ENCODE data around the gene ABCD1. TPM values are rescaled to one million over a fixed set of nuclear protein-coding genes. Genes with fewer than 3 reads are reported as not detected.
"Not testable (repeated sequence)": the region's sequence is repeated elsewhere in the genome, so short reads cannot be mapped to it uniquely, and the experiment has no call there.

Gene ABCD1
- total RNA-seq, 6 experiments from 2014 or later: 12.9 to 18.9 (median 14.5) TPM

DNA sequence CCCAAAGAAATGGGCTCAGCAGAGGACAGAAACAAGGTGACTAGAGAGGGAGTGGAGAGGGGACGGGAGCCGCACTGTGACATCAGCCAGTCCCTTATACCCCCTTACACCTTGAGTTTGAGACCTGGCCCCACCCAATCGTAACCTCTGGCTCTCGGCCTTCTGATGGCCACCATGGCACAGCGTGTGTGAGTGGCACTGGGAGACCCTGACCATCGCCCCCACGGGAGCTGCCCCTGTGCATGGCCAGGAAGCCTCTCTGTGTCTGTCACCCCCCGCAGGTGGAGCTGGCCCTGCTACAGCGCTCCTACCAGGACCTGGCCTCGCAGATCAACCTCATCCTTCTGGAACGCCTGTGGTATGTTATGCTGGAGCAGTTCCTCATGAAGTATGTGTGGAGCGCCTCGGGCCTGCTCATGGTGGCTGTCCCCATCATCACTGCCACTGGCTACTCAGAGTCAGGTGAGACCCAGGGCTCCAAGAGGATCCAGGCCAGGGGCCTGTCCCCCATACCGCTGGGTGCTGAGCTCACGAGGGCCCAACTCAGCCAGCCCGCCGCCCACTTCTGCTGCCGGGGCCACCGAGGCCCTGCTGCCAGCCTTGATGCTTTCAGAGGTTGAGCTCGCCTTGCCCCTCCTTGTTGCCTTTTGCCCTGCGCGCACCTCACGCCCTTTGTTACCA is 4.4 kb downstream of the ABCD1 start:
- Mint-ChIP-seq H3K4me1 (ENCODE audit: low read depth) (peaks cover 25% of the 10 kb centered on the region), H3K9me3 (peaks cover 7% of the 10 kb centered on the region; the same call in 1 of the 2 replicates), H3K27ac (no peak overlapping the region), H3K4me3 (no peak overlapping the region), H3K27me3 (ENCODE audit: insufficient read depth) (no peaks in the 10 kb centered on the region), H3K36me3 (ENCODE audit: low read depth) (peaks cover 18% of the 10 kb centered on the region)
- no peak for DNase-seq
- TF ChIP-seq, protein P1, sequence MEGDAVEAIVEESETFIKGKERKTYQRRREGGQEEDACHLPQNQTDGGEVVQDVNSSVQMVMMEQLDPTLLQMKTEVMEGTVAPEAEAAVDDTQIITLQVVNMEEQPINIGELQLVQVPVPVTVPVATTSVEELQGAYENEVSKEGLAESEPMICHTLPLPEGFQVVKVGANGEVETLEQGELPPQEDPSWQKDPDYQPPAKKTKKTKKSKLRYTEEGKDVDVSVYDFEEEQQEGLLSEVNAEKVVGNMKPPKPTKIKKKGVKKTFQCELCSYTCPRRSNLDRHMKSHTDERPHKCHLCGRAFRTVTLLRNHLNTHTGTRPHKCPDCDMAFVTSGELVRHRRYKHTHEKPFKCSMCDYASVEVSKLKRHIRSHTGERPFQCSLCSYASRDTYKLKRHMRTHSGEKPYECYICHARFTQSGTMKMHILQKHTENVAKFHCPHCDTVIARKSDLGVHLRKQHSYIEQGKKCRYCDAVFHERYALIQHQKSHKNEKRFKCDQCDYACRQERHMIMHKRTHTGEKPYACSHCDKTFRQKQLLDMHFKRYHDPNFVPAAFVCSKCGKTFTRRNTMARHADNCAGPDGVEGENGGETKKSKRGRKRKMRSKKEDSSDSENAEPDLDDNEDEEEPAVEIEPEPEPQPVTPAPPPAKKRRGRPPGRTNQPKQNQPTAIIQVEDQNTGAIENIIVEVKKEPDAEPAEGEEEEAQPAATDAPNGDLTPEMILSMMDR (IDR thresholded peaks at IDR 0.05): no peak

DNA sequence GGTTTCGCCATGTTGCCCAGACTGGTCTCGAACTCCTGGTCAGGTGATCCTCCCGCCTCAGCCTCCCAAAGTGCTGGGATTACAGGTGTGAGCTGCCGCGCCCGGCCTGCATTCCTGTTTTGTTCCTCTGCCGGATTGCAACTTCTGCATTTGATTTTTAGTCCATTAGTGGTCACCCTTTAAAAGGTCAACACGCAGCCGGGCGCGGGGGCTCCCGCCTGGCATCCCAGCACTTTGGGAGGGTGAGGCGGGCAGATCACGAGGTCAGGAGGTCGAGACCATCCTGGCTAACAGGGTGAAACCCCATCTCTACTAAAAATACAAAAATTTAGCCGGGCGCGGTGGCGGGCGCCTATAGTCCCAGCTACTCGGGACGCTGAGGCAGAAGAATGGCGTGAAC is 5.5 kb downstream of the ABCD1 start:
- Mint-ChIP-seq H3K36me3 (ENCODE audit: low read depth) (peaks cover 18% of the 10 kb centered on the region), H3K4me1 (ENCODE audit: low read depth) (peaks cover 25% of the 10 kb centered on the region)
- not testable (repeated sequence) for H3K4me3 Mint-ChIP-seq; DNase-seq; H3K27ac Mint-ChIP-seq; H3K9me3 Mint-ChIP-seq; H3K27me3 Mint-ChIP-seq (ENCODE audit: insufficient read depth)

DNA sequence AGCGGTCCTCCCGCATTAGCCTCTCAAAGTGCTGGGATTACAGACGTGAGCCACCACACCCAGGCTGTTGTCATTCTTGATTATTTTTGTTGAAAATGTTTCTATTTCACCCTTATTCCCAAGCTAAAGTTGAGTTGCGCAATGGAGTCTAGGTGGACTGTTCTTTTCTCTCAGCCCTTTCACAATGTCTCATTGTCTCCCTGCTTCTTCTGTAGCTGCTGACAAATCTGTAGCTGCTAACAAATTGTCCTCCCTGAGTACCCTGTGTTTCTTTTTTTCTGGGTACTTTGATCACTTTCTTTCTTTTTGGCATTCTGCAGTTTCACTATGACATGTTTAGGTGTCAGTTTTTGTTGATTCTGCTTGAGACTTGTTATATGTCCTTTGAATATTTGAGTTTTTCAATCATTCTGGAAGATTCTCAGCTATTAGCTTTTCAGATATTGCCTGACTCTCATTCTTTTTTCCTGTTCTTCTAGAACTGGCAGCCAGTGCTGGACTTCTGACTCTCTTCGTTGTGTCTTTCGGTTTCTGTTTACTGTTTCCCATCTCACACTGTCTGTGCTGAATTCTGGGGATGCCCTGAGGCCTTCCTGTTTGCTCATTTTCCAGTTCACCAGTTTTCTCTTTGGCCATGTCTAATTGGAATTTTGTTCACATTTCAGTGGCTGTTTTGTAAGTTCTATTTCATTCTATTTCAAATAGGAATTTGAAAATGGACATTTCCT is 6.6 kb downstream of the ABCD1 start:
- H3K36me3 Mint-ChIP-seq (ENCODE audit: low read depth): peaks cover 18% of the 10 kb centered on the region
- no peak overlapping the region for H3K27ac Mint-ChIP-seq
- TF ChIP-seq, protein P1 (IDR thresholded peaks at IDR 0.05): no peak
- H3K27me3 Mint-ChIP-seq (ENCODE audit: insufficient read depth): no peaks in the 10 kb centered on the region; the same call in 1 of the 2 replicates
- no peak for DNase-seq
- H3K4me1 Mint-ChIP-seq (ENCODE audit: low read depth): peaks cover 25% of the 10 kb centered on the region
- peaks cover 7% of the 10 kb centered on the region; the same call in 1 of the 2 replicates for H3K9me3 Mint-ChIP-seq
- no peak overlapping the region for H3K4me3 Mint-ChIP-seq

DNA sequence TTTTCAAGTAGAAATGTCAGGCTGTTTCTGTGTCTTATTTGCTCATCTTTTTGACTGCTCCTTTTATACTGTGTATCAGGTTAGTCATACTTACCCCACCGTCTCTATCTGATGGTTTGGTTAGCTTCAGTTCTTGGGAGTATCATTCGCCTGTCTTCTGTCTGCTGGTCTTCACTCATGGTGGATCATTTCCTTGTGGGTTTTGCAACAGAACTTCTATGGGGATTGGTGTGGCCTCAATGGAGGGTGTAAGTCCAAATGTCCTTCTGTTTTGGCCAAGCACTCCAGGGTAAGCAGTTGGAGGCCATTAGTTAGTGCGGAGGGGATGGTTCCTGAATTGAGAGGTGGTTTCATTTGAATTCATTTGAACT is 7.2 kb downstream of the ABCD1 start:
- H3K27ac Mint-ChIP-seq: peak overlapping the region; percentile 66; the same call in 1 of the 2 replicates
- peaks cover 24% of the 10 kb centered on the region for H3K4me1 Mint-ChIP-seq (ENCODE audit: low read depth)
- H3K4me3 Mint-ChIP-seq: no peak overlapping the region
- TF ChIP-seq, protein P1 (IDR thresholded peaks at IDR 0.05): no peak
- no peaks in the 10 kb centered on the region; the same call in 1 of the 2 replicates for H3K27me3 Mint-ChIP-seq (ENCODE audit: insufficient read depth)
- peaks cover 7% of the 10 kb centered on the region; the same call in 1 of the 2 replicates for H3K9me3 Mint-ChIP-seq
- H3K36me3 Mint-ChIP-seq (ENCODE audit: low read depth): peaks cover 18% of the 10 kb centered on the region
- DNase-seq: no peak

DNA sequence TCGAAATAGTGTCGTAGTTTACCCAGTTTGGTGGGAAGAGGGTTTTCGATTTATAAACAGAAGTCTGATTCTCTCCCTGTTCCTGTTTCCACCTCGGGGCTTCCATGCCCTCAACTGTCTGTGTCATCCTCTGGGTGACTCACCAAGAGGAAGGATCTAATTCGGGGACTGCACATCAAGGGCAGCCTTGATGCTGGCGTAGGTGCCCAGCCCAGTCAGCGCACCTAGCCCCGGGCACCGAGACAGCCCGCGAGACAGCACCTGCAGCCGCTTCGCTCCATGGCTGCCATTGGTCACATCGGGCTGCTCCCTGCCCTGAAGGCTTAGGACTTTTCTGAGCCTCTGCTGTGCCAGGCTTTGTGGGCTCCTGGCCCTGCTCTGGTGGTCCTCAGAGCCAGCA is 7.7 kb downstream of the ABCD1 start:
- H3K9me3 Mint-ChIP-seq: peaks cover 7% of the 10 kb centered on the region; the same call in 1 of the 2 replicates
- peak overlapping the region; percentile 66; the same call in 1 of the 2 replicates for H3K27ac Mint-ChIP-seq
- no peak overlapping the region for H3K4me3 Mint-ChIP-seq
- H3K27me3 Mint-ChIP-seq (ENCODE audit: insufficient read depth): no peaks in the 10 kb centered on the region; the same call in 1 of the 2 replicates
- TF ChIP-seq, protein P1 (IDR thresholded peaks at IDR 0.05): no peak
- H3K36me3 Mint-ChIP-seq (ENCODE audit: low read depth): peaks cover 18% of the 10 kb centered on the region
- H3K4me1 Mint-ChIP-seq (ENCODE audit: low read depth): peaks cover 19% of the 10 kb centered on the region
- no peak for DNase-seq
